Measurements from ENCODE around the gene YPEL2. TPM values are rescaled to one million over a fixed set of nuclear protein-coding genes. Genes with fewer than 3 reads are reported as not detected.

Gene YPEL2
- total and polyA plus RNA-seq, 2 donors (not counting 1 experiment from before 2014, with no cell fraction given): 20.7 to 51.8 TPM

GRCh38 chr17:59423137-59423724 is 91.8 kb downstream of the YPEL2 start:
- CTCF ChIA-PET: interaction anchor here (1.1 to 3.2 kb wide), 5 partner anchors 13 to 112 kb away, joined by 3 to 24 read pairs (median 4); no protein-coding TSS in a partner anchor
- H3K79me2 ChIP-seq (ENCODE audit: control insufficient read depth, insufficient read depth, low read length): no peaks in the 10 kb centered on the region
- H3K9ac ChIP-seq (ENCODE audit: low read length): no peak overlapping the region
- no peak for DNase-seq
- H3K9me3 ChIP-seq (ENCODE audit: control extremely low read depth in 1 of 3, control insufficient read depth in 2 of 3, insufficient read depth in 1 of 3, low read length in 2 of 3): no peaks in the 10 kb centered on the region
- intact Hi-C loops (cut with micrococcal nuclease): no loop called here
- Mint-ChIP-seq H3K4me1 (peaks cover 2% of the 10 kb centered on the region), H3K9me3 (ENCODE audit: insufficient read depth) (no peaks in the 10 kb centered on the region), H3K4me3 (no peak overlapping the region), H3K27ac (no peak overlapping the region), H3K27me3 (peaks cover 3% of the 10 kb centered on the region)
- H3K4me1 ChIP-seq (ENCODE audit: control insufficient read depth in 2 of 2, insufficient read depth in 2 of 2, low read length in 2 of 2): no peaks in the 10 kb centered on the region
- TF ChIP-seq CTCF (IDR thresholded peaks at IDR 0.05) (no peak), EZH2 (IDR thresholded peaks at IDR 0.05; ENCODE audit: borderline replicate concordance, insufficient read depth, low read depth, low read length, poor library complexity, severe bottlenecking) (no peak)
- no peaks in the 10 kb centered on the region for H4K20me1 ChIP-seq (ENCODE audit: control insufficient read depth, insufficient read depth, low read length, poor library complexity, severe bottlenecking)
- POLR2A ChIA-PET: no interaction called here
- H2AFZ ChIP-seq (ENCODE audit: insufficient read depth, low read depth, low read length, poor library complexity, severe bottlenecking): no peak overlapping the region
- no peak overlapping the region for H3K4me2 ChIP-seq (replicated peaks; ENCODE audit: low read depth, low read length, poor library complexity, severe bottlenecking)
- no peak overlapping the region for H3K27ac ChIP-seq (ENCODE audit: low read length in 2 of 2)
- WGBS (ENCODE audit: insufficient coverage): 94% methylated on average over 9 of the region's 9 CpGs
- no peaks in the 10 kb centered on the region for H3K36me3 ChIP-seq (replicated peaks in 1 of 2; ENCODE audit: control extremely low read depth in 1 of 2, control insufficient read depth in 1 of 2, extremely low read depth in 1 of 2, insufficient read depth in 2 of 2, low read length in 1 of 2)
- ATAC-seq (ENCODE audit: low read depth): no peak
- no peaks in the 10 kb centered on the region for H3K27me3 ChIP-seq (replicated peaks in 1 of 4; ENCODE audit: control extremely low read depth in 1 of 4, control insufficient read depth in 3 of 4, insufficient read depth in 4 of 4, low read length in 3 of 4)
- no peak overlapping the region for H3K4me3 ChIP-seq (ENCODE audit: control extremely low read depth in 1 of 5, extremely low read depth in 1 of 5, insufficient read depth in 1 of 5, low read depth in 2 of 5, low read length in 4 of 5)

GRCh38 chr17:59423903-59424302 is 92.4 kb downstream of the YPEL2 start:
- no peak overlapping the region for H2AFZ ChIP-seq (ENCODE audit: insufficient read depth, low read depth, low read length, poor library complexity, severe bottlenecking)
- Mint-ChIP-seq H3K9me3 (ENCODE audit: insufficient read depth) (no peaks in the 10 kb centered on the region), H3K4me3 (no peak overlapping the region), H3K27me3 (peaks cover 3% of the 10 kb centered on the region), H3K4me1 (peaks cover 2% of the 10 kb centered on the region), H3K27ac (no peak overlapping the region)
- no peaks in the 10 kb centered on the region for H3K4me1 ChIP-seq (ENCODE audit: control insufficient read depth in 2 of 2, insufficient read depth in 2 of 2, low read length in 2 of 2)
- 80% methylated on average over 9 of the region's 9 CpGs for WGBS (ENCODE audit: insufficient coverage)
- H3K27ac ChIP-seq (ENCODE audit: low read length in 2 of 2): no peak overlapping the region
- H3K27me3 ChIP-seq (replicated peaks in 1 of 4; ENCODE audit: control extremely low read depth in 1 of 4, control insufficient read depth in 3 of 4, insufficient read depth in 4 of 4, low read length in 3 of 4): no peaks in the 10 kb centered on the region
- POLR2A ChIA-PET: no interaction called here
- no peak overlapping the region for H3K9ac ChIP-seq (ENCODE audit: low read length)
- no peak overlapping the region for H3K4me3 ChIP-seq (ENCODE audit: control extremely low read depth in 1 of 5, extremely low read depth in 1 of 5, insufficient read depth in 1 of 5, low read depth in 2 of 5, low read length in 4 of 5)
- DNase-seq (no peak), ATAC-seq (ENCODE audit: low read depth) (no peak)
- CTCF ChIA-PET: interaction anchor here (1.1 to 3.2 kb wide), 4 partner anchors 94 to 113 kb away, joined by 3 to 24 read pairs (median 6); no protein-coding TSS in a partner anchor
- no peak overlapping the region for H3K4me2 ChIP-seq (replicated peaks; ENCODE audit: low read depth, low read length, poor library complexity, severe bottlenecking)
- intact Hi-C loops (cut with micrococcal nuclease): no loop called here
- TF ChIP-seq CTCF (IDR thresholded peaks at IDR 0.05): no peak
- no peak for TF ChIP-seq EZH2 (IDR thresholded peaks at IDR 0.05; ENCODE audit: borderline replicate concordance, insufficient read depth, low read depth, low read length, poor library complexity, severe bottlenecking)
- no peaks in the 10 kb centered on the region for H4K20me1 ChIP-seq (ENCODE audit: control insufficient read depth, insufficient read depth, low read length, poor library complexity, severe bottlenecking)
- H3K36me3 ChIP-seq (replicated peaks in 1 of 2; ENCODE audit: control extremely low read depth in 1 of 2, control insufficient read depth in 1 of 2, extremely low read depth in 1 of 2, insufficient read depth in 2 of 2, low read length in 1 of 2): no peaks in the 10 kb centered on the region
- H3K79me2 ChIP-seq (ENCODE audit: control insufficient read depth, insufficient read depth, low read length): no peaks in the 10 kb centered on the region
- H3K9me3 ChIP-seq (ENCODE audit: control extremely low read depth in 1 of 3, control insufficient read depth in 2 of 3, insufficient read depth in 1 of 3, low read length in 2 of 3): no peaks in the 10 kb centered on the region

Data from B cell (primary cell).